Measurements from ENCODE around the gene C12orf75.

GRCh38 chr12:105399428-105400081 lies 69.1 kb downstream of the C12orf75 start:
- no peak for TF ChIP-seq CTCF (IDR thresholded peaks at IDR 0.05)
- no peak for TF ChIP-seq POLR2AphosphoS5 (IDR thresholded peaks at IDR 0.05)
- no peak for TF ChIP-seq POLR2A (IDR thresholded peaks at IDR 0.05)
- TF ChIP-seq EP300 (IDR thresholded peaks at IDR 0.05) = no peak
